C4-2B (cell line): ENCODE data around the gene C1orf21.

Source experiments
- CTCF ChIP-seq: fragments of 450-650 bp; conservative IDR thresholded peaks from 2 replicates; pipeline ENCODE4 v1.5.1; 2017; ENCODE audit warnings: mild to moderate bottlenecking
- ZFX ChIP-seq: fragments of 450-650 bp; IDR thresholded peaks from 2 replicates; pipeline ENCODE4 v1.6.1; 2017

- TF ChIP-seq CTCF, result no peak
- no peak for TF ChIP-seq ZFX
Measured at GRCh38 chr1:184639205-184639604, 252.4 kb downstream of the C1orf21 start.
